Panc1 (cell line): ENCODE data around the gene LYRM1. TPM values are rescaled to one million over a fixed set of nuclear protein-coding genes. Genes with fewer than 3 reads are reported as not detected.

Source experiments
- ATAC-seq: fragments of 200-7000 bp; cut with Tn5 transposase; 2 replicates; pipeline ENCODE4 v1.9.1; 2020; ENCODE audit warnings: mild to moderate bottlenecking, moderate library complexity
- BruUV-seq: library from RNA; stranded (reverse); fragments of 400-500 nt; replicated peaks from 2 replicates; lab custom pipeline; 2021; lab: Mats Ljungman, UMichigan
- CTCF ChIA-PET: fragments of 300-600 bp; sonication (Branson Sonifier 250); formaldehyde crosslinking; loops from one replicate; lab custom pipeline; 2022; ENCODE audit warnings: antibody characterized with exemption; lab: Charles Lee
- POLR2A ChIA-PET: fragments of 300-600 bp; sonication (Branson Sonifier 250); formaldehyde crosslinking; loops from one replicate; lab custom pipeline; 2022; ENCODE audit warnings: antibody characterized with exemption; lab: Charles Lee
- DNase-seq: peaks from one replicate; pipeline ENCODE4 v3.0.0-alpha.2; 2010; ENCODE audit warnings: low read depth, low spot score
- H3K27ac ChIP-seq: 2 replicates; pipeline ENCODE4 v1.5.1; 2011; ENCODE audit warnings: mild to moderate bottlenecking, low read length, inconsistent platforms
- H3K27me3 ChIP-seq: fragments of 200-500 bp; sonication (Bioruptor generic); 2 replicates; pipeline ENCODE4 v1.6.0; 2014; ENCODE audit warnings: low read length, inconsistent platforms; ENCODE audit not compliant: control insufficient read depth, insufficient read depth
- H3K36me3 ChIP-seq: fragments of 200-500 bp; sonication (Bioruptor generic); 2 replicates; pipeline ENCODE4 v1.5.1; 2014; ENCODE audit warnings: inconsistent platforms, mild to moderate bottlenecking, low read length, moderate library complexity; ENCODE audit not compliant: control insufficient read depth, insufficient read depth
- H3K4me1 ChIP-seq: 2 replicates; pipeline ENCODE4 v1.5.1; 2011; ENCODE audit warnings: inconsistent platforms, mild to moderate bottlenecking, low read length, moderate library complexity; ENCODE audit not compliant: control insufficient read depth, insufficient read depth
- H3K4me3 ChIP-seq, 2 experiments: 2 replicates each; pipeline ENCODE4 v1.5.1; 2011 to 2012; ENCODE audit warnings: low read depth in 2 of 2, low read length in 2 of 2, mild to moderate bottlenecking in 2 of 2, inconsistent platforms in 1 of 2, moderate library complexity in 1 of 2
- H3K9me3 ChIP-seq: fragments of 200-500 bp; sonication (Bioruptor generic); 2 replicates; pipeline ENCODE4 v1.5.1; 2014; ENCODE audit warnings: low read depth, mild to moderate bottlenecking, inconsistent platforms, low read length, moderate library complexity; ENCODE audit not compliant: control insufficient read depth, insufficient read depth
- CTCF ChIP-seq: fragments of 450-650 bp; IDR thresholded peaks from 2 replicates; pipeline ENCODE4 v1.5.1; 2017; ENCODE audit warnings: mild to moderate bottlenecking
- POLR2AphosphoS5 ChIP-seq: IDR thresholded peaks from 2 replicates; pipeline ENCODE4 v1.6.1; 2012; ENCODE audit warnings: mild to moderate bottlenecking, low read depth, low read length, moderate library complexity
- REST ChIP-seq, 2 experiments: IDR thresholded peaks; 2 replicates each; pipeline ENCODE4 v1.6.1; 2011 to 2012; ENCODE audit warnings: low read depth in 2 of 2, control low read depth in 1 of 2, low read length in 1 of 2, mild to moderate bottlenecking in 1 of 2, moderate library complexity in 1 of 2; ENCODE audit not compliant: insufficient read depth in 1 of 2
- SIN3A ChIP-seq: IDR thresholded peaks from 2 replicates; pipeline ENCODE4 v1.6.1; 2012; ENCODE audit warnings: low read depth, mild to moderate bottlenecking, low read length, moderate library complexity, borderline replicate concordance; ENCODE audit not compliant: insufficient read depth
- TCF7L2 ChIP-seq: IDR thresholded peaks from 2 replicates; pipeline ENCODE4 v1.6.1; 2011; ENCODE audit warnings: mild to moderate bottlenecking, low read depth, low read length, inconsistent platforms
- in situ Hi-C: cut with HindIII; loops from 2 replicates; pipeline ENCODE4 v1.10.0; 2016; ENCODE audit warnings: low sequenced_read_pairs, low pct_unique_long_range_greater_than_20kb
- intact Hi-C: fragments of 100-400 bp; cut with micrococcal nuclease; formaldehyde crosslinking; loops from one replicate; pipeline ENCODE4 v1.10.0; 2022; ENCODE audit not compliant: unreplicated experiment
- total RNA-seq: library from RNA; stranded (reverse); gene quantifications from one replicate; pipeline ENCODE4 v1.2.1, GENCODE V29; 2021; ENCODE audit not compliant: unreplicated experiment

Gene LYRM1
- total RNA-seq, 1 experiment from 2014 or later, result 30.7 TPM

DNA sequence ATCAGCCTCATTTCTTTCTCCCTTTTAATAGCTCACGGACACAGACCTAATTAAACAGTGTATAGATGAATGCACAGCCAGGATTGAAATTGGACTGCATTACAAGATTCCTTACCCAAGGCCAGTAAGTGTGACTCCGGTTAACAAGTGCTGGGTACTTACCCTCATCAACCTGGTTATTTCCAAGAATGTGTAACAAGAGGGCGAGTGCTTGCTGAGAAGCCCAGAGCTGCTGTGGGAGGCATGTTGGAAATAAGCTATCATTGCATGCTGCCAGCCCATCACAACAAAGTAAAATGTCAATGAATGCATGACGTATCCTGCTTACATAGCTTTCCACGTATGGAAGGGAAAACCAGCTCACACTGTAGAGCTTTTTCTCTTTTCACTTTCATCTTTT lies 19.5 kb downstream of the LYRM1 start:
- in situ Hi-C loops, result no loop called here
- DNase-seq, result no peak

DNA sequence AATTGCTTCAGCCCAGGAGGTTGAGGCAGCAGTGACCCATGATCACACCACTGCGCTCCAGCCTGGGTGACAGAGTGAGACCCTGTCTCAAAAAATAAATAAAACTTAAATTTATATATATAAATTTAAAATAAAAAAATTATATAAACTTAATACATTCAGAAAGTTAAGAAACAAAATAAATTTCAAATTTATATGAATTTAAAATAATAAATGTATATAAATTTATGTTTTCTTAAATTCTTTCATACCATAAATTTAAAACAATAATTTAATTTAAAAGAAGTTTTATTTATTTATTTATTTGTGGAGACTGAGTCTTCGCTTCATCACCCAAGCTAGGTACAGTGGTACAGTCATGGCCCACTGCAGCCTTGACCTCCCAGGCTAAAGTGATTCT lies 20.2 kb downstream of the LYRM1 start:
- DNase-seq (no peak), ATAC-seq (no peak)
- Histone ChIP-seq H3K36me3 (no peaks in the 10 kb centered on the region), H3K4me1 (no peaks in the 10 kb centered on the region), H3K27ac (no peak overlapping the region), H3K4me3 (no peak overlapping the region), H3K27me3 (no peaks in the 10 kb centered on the region), H3K9me3 (no peaks in the 10 kb centered on the region)
- intact Hi-C loops, result no loop called here
- no TSS peak for BruUV-seq
- in situ Hi-C loops, result no loop called here
- ChIA-PET CTCF (no interaction called here), POLR2A (interaction anchor here (0.6 to 0.9 kb wide), 2 partner anchors 21 to 162 kb away, joined by 4 to 11 read pairs; partner anchors contain the start of genes DCUN1D3 and LYRM1)
- TF ChIP-seq CTCF (no peak), TCF7L2 (no peak), POLR2AphosphoS5 (no peak), REST (IDR thresholded peaks at IDR 0.05; ENCODE audit: insufficient read depth in 1 of 2, low read depth in 2 of 2, low read length in 1 of 2) (no peak), SIN3A (no peak)

More for the DNA sequence above, 19.5 kb downstream of the LYRM1 start:
- ChIA-PET POLR2A (interaction anchor here (0.6 to 0.9 kb wide), 2 partner anchors 8 to 20 kb away, joined by 3 to 4 read pairs; partner anchors contain the start of genes DCUN1D3 and LYRM1), CTCF (no interaction called here)
- intact Hi-C loops, result no loop called here
- H3K36me3 ChIP-seq, result no peaks in the 10 kb centered on the region
- no peak overlapping the region for H3K27ac ChIP-seq
- TF ChIP-seq TCF7L2 (no peak), REST (IDR thresholded peaks at IDR 0.05; ENCODE audit: insufficient read depth in 1 of 2, low read depth in 2 of 2, low read length in 1 of 2) (no peak), SIN3A (no peak), POLR2AphosphoS5 (no peak), CTCF (no peak)
- ATAC-seq, result no peak
- BruUV-seq, result no TSS peak
- H3K27me3 ChIP-seq, result no peaks in the 10 kb centered on the region
- H3K4me1 ChIP-seq, result no peaks in the 10 kb centered on the region
- no peak overlapping the region for H3K4me3 ChIP-seq
- H3K9me3 ChIP-seq, result no peaks in the 10 kb centered on the region
